GM10847 (cell line): ENCODE measurements around the gene COL15A1.

Experiments
- POLR2A ChIP-seq: IDR thresholded peaks from 2 replicates; pipeline ENCODE4 v1.6.1; 2011; ENCODE audit not compliant: insufficient read length; ENCODE audit errors: extremely low read depth

COL15A1 gene

GRCh38 chr9:98930792-98931191 lies 12.9 kb upstream of the COL15A1 start:
- TF ChIP-seq POLR2A, result no peak

- TF ChIP-seq POLR2A, result no peak
These were observed 11.9 kb upstream of the COL15A1 start for GRCh38 chr9:98931600-98932389.

GRCh38 chr9:98933185-98933584 lies 10.5 kb upstream of the COL15A1 start:
- TF ChIP-seq POLR2A, result no peak

- no peak for TF ChIP-seq POLR2A
These were observed 9.8 kb upstream of the COL15A1 start for GRCh38 chr9:98933890-98934289.

- TF ChIP-seq POLR2A, result no peak
These were observed 8.6 kb upstream of the COL15A1 start for GRCh38 chr9:98935071-98935505.

- TF ChIP-seq POLR2A, result no peak
These were observed 3.4 kb upstream of the COL15A1 start for GRCh38 chr9:98940276-98940675.

- no peak for TF ChIP-seq POLR2A
These were observed 1.7 kb upstream of the COL15A1 start for GRCh38 chr9:98941946-98942523.

GRCh38 chr9:98942906-98943681 lies 613 bp upstream of the COL15A1 start:
- no peak for TF ChIP-seq POLR2A

- no peak for TF ChIP-seq POLR2A
These were observed 488 bp downstream of the COL15A1 start for GRCh38 chr9:98944057-98944733.

- TF ChIP-seq POLR2A, result no peak
These were observed 997 bp downstream of the COL15A1 start for GRCh38 chr9:98944734-98945074.

- TF ChIP-seq POLR2A, result no peak
These were observed 5.9 kb downstream of the COL15A1 start for GRCh38 chr9:98949565-98949964.

GRCh38 chr9:98950262-98950661 lies 6.6 kb downstream of the COL15A1 start:
- TF ChIP-seq POLR2A, result no peak

- TF ChIP-seq POLR2A, result no peak
These were observed 8.3 kb downstream of the COL15A1 start for GRCh38 chr9:98951967-98952366.

GRCh38 chr9:98953581-98954243 lies 10.0 kb downstream of the COL15A1 start:
- no peak for TF ChIP-seq POLR2A

- no peak for TF ChIP-seq POLR2A
These were observed 10.5 kb downstream of the COL15A1 start for GRCh38 chr9:98954244-98954610.
